RWPE2 (cell line): ENCODE data around the gene TRAF1.

ENCODE experiments used
- ATAC-seq: fragments of 200-7000 bp; cut with Tn5 transposase; 3 replicates; pipeline ENCODE4 v1.9.1; 2021; ENCODE audit warnings: low read depth
- DNase-seq: peaks from one replicate; pipeline ENCODE4 v3.0.0-alpha.2; 2020; ENCODE audit warnings: low spot score
- H3K27ac ChIP-seq: fragments of 450-650 bp; 2 replicates; pipeline ENCODE4 v1.5.1; 2017; ENCODE audit warnings: mild to moderate bottlenecking; ENCODE audit not compliant: poor library complexity, severe bottlenecking
- H3K27me3 ChIP-seq: fragments of 250-450 bp; sonication (Bioruptor Pico); 2 replicates; pipeline ENCODE4 v1.5.1; 2021; ENCODE audit warnings: mild to moderate bottlenecking, moderate library complexity; ENCODE audit not compliant: insufficient read depth, poor library complexity, severe bottlenecking
- H3K36me3 ChIP-seq: fragments of 250-450 bp; sonication (Bioruptor Pico); 2 replicates; pipeline ENCODE4 v1.5.1; 2020; ENCODE audit warnings: low read depth, mild to moderate bottlenecking, moderate library complexity
- H3K4me1 ChIP-seq: fragments of 250-450 bp; sonication (Bioruptor Pico); 2 replicates; pipeline ENCODE4 v1.5.1; 2021; ENCODE audit warnings: mild to moderate bottlenecking, moderate library complexity; ENCODE audit not compliant: insufficient read depth, poor library complexity, severe bottlenecking
- H3K4me3 ChIP-seq: fragments of 250-450 bp; sonication (Bioruptor Pico); 2 replicates; pipeline ENCODE4 v1.5.1; 2021; ENCODE audit warnings: mild to moderate bottlenecking, moderate library complexity; ENCODE audit not compliant: severe bottlenecking
- H3K9me3 ChIP-seq: fragments of 250-450 bp; sonication (Bioruptor Pico); 2 replicates; pipeline ENCODE4 v1.5.1; 2021; ENCODE audit warnings: mild to moderate bottlenecking, moderate library complexity; ENCODE audit not compliant: severe bottlenecking
- TF ChIP-seq, protein P1 (sequence below): fragments of 450-650 bp; IDR thresholded peaks from one replicate; pipeline ENCODE4 v1.5.1; 2017; ENCODE audit warnings: mild to moderate bottlenecking, moderate library complexity; ENCODE audit not compliant: poor library complexity, severe bottlenecking

TRAF1 gene

DNA sequence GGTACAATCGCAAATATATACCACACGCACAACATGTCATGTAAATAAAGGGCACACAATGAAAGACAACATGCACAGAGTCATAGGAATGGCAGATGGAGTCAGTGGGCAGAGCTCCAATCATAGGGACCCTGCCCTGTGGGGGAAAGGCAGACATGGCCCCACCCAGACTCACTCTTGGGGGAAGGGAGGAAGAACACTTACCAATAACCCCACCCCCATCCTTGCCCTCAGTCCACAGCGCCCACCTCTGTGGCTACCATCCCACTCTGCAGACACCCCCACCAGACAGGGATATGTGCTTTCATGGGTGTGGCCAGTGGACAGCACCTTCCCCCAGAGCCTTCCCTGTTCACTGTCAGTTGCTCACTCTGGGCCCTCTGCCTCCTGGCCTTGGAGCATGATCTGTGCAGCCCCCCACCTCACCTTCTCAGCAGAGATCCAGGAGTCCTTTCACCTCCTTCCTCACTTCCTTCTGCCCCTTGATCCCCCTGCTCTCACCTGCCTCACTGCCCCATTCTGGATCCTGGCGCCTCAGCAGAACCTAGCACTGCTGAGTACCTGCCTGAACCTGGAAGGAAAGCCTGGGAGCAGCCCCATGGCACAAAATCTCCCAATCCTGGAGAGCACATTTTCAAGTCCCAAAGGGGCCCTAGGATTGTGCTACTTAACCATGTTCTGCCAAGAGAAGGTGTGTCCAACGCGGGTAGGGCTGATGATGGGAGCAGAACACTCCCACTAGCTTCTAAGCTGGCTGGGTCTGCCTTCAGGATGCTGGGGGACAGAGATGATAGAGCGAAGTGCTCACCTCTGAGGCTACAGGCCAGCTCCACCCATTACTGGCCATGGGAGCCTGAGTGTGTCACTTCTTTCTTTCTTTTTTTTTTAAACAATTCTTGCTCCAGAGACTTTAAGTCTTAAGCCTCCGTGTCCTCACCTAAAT lies 48.1 kb downstream of the TRAF1 start:
- DNase-seq: no peak
- Histone ChIP-seq H3K4me3 (no peak overlapping the region), H3K4me1 (peaks cover 24% of the 10 kb centered on the region)

DNA sequence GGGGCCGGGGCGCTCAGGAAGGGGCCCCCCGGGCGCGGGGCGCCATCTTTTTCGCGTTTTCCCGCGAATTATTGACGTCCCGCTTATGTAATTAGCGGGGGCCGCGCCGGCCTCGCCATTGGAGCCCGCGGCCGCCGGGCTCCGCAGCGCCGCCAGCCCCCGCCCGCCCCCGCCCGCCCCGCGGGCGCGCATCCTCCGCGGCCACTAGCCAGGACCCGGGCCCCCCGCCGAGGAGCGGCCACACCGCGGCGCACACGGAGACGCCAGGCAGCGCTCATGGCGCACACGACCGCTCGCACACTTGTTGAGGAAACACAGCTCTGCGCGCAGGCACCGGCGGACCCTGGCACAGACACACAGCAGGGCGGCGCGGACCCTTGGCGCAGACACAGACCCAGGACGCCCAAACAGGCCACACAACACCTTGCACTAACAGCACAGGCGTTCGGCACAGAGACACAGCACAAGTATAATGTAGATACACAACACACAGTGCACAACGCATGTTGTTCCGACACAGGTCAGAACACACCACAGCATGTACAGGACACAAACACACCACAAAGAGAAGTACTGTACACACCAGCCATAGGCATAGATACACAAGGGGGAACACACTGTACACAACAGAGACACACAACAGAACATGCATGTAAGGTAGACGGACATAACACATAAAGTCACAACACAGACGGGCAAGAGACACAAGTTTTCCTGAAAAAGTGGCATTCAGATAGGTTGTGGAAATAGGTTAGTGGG lies 49.1 kb downstream of the TRAF1 start:
- Histone ChIP-seq H3K4me1 (peaks cover 29% of the 10 kb centered on the region), H3K27me3 (no peaks in the 10 kb centered on the region), H3K9me3 (peaks cover 2% of the 10 kb centered on the region), H3K4me3 (peak overlapping the region; percentile 55), H3K36me3 (peaks cover 28% of the 10 kb centered on the region), H3K27ac (peak overlapping the region; percentile 97)
- DNase-seq (no peak), ATAC-seq (peak; percentile 7)
- TF ChIP-seq, protein P1, sequence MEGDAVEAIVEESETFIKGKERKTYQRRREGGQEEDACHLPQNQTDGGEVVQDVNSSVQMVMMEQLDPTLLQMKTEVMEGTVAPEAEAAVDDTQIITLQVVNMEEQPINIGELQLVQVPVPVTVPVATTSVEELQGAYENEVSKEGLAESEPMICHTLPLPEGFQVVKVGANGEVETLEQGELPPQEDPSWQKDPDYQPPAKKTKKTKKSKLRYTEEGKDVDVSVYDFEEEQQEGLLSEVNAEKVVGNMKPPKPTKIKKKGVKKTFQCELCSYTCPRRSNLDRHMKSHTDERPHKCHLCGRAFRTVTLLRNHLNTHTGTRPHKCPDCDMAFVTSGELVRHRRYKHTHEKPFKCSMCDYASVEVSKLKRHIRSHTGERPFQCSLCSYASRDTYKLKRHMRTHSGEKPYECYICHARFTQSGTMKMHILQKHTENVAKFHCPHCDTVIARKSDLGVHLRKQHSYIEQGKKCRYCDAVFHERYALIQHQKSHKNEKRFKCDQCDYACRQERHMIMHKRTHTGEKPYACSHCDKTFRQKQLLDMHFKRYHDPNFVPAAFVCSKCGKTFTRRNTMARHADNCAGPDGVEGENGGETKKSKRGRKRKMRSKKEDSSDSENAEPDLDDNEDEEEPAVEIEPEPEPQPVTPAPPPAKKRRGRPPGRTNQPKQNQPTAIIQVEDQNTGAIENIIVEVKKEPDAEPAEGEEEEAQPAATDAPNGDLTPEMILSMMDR: peak; percentile 38

More for the DNA sequence above, 48.1 kb downstream of the TRAF1 start:
- H3K36me3 ChIP-seq: peaks cover 20% of the 10 kb centered on the region
- H3K9me3 ChIP-seq: peaks cover 2% of the 10 kb centered on the region
- ATAC-seq: no peak
- H3K27me3 ChIP-seq: no peaks in the 10 kb centered on the region
- TF ChIP-seq, protein P1: no peak
- peak overlapping the region; percentile 97 for H3K27ac ChIP-seq

DNA sequence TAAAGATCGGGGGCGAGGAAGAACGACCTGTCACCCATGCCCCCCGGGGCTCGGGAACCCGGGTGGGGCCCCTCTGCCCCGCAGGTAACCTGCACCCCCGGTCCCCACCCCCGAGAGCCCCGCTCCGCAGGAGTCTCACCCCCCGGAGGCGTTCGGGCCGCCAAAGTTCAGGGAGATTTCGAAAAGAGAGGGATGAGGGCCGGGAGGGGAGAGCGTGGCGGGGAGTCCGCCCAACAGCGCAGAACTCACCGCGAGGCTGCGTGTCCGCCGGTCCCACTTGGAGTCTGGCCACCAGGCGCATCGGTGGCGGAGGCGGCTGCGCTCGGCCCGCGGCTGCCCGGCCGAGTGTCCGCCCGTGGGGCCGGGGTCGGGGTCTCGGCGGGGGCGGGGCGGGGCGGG lies 49.8 kb downstream of the TRAF1 start, which contains the start of gene PHF19:
PHF19 (minus strand) TSS at position 347 of the 399 bp plus-strand sequence. CDS start 2,447 bp downstream, outside the sequence.
- H3K36me3 ChIP-seq: peaks cover 34% of the 10 kb centered on the region
- no peaks in the 10 kb centered on the region for H3K27me3 ChIP-seq
- peak within 1 kb of the TSS; percentile 55 for H3K4me3 ChIP-seq
- H3K27ac ChIP-seq: peak within 1 kb of the TSS; percentile 97
- peak; percentile 16; the same call in 2 of the 3 replicates for ATAC-seq
- TF ChIP-seq, protein P1: no peak
- DNase-seq: no peak
- H3K9me3 ChIP-seq: peaks cover 2% of the 10 kb centered on the region
- peaks cover 29% of the 10 kb centered on the region for H3K4me1 ChIP-seq

DNA sequence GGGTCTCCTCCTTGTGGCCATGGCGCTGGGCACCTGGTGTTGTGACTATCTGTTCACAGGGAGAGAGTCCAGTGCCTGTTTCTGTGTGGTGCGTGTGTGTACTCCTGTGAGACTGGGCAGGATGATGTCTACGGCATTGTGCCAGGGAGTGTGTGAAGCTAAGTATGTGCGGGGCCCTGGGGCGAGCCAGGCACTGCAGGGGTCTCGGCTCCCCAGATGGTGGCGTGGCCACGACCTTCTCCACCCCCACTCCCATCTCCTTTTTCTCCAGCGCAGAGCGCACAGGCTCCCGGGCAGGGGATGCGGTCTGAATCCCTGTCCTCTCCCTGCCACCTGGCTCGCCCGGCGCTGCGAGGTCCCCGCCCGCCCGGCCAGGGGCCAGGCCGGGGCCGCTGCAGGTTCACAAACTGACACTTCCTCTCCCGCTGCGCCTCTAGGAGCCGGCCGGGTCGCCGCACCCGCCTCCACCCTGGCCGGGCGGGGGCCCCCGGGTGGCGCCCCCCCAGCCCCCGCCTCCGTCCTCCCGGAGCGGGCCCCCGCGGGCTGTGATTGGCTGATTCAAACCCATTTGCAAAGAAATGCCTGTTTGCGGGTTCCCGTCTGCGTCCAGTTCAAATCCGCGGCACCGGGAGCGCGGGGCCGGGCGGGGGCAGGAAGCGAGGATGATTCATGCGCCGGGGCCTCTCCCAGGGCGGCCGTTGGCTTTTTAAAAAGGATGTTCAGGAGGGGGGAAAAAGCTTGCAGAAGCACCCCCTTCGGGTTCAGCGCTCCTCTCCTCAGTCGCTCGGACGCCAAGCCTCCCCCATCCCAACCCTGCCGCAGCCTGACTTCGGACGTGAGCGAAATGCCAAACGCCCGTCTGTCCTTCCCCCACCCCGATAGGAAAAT lies 50.4 kb downstream of the TRAF1 start:
- ATAC-seq: peak; percentile 50
- TF ChIP-seq, protein P1: no peak
- Histone ChIP-seq H3K36me3 (peaks cover 40% of the 10 kb centered on the region), H3K4me1 (peaks cover 29% of the 10 kb centered on the region), H3K27ac (peak overlapping the region; percentile 97), H3K27me3 (no peaks in the 10 kb centered on the region), H3K9me3 (no peaks in the 10 kb centered on the region), H3K4me3 (peak overlapping the region; percentile 55)
- peak; percentile 92 for DNase-seq
